Measurements from ENCODE around the gene TSPEAR. TPM values are rescaled to one million over a fixed set of nuclear protein-coding genes. Genes with fewer than 3 reads are reported as not detected.
A peak's percentile ranks its signal among the peaks of the same experiment; 100 is the strongest.
"Not testable (repeated sequence)": the region's sequence is repeated elsewhere in the genome, so short reads cannot be mapped to it uniquely, and the experiment has no call there.

The TSPEAR gene
- total RNA-seq, 1 donor from 2014 or later: not detected

GRCh38 chr21:44581158-44581557, 130.2 kb downstream of the TSPEAR start:
- no peak overlapping the region for H3K4me3 Mint-ChIP-seq (ENCODE audit: unreplicated experiment)
- no peak for DNase-seq
- TF ChIP-seq CTCF (IDR thresholded peaks at IDR 0.05; ENCODE audit: partially characterized antibody, unreplicated experiment): no peak
- H3K27ac Mint-ChIP-seq (ENCODE audit: unreplicated experiment): no peak overlapping the region
- peaks cover 33% of the 10 kb centered on the region for H3K36me3 Mint-ChIP-seq (ENCODE audit: unreplicated experiment)
- no peaks in the 10 kb centered on the region for H3K27me3 Mint-ChIP-seq (ENCODE audit: unreplicated experiment)
- no peaks in the 10 kb centered on the region for H3K4me1 Mint-ChIP-seq (ENCODE audit: low read depth, unreplicated experiment)
- H3K9me3 Mint-ChIP-seq (ENCODE audit: unreplicated experiment): peaks cover 13% of the 10 kb centered on the region

- not testable (repeated sequence) for DNase-seq; H3K4me3 Mint-ChIP-seq (ENCODE audit: unreplicated experiment); H3K4me1 Mint-ChIP-seq (ENCODE audit: low read depth, unreplicated experiment); H3K27me3 Mint-ChIP-seq (ENCODE audit: unreplicated experiment)
- peaks cover 20% of the 10 kb centered on the region for H3K9me3 Mint-ChIP-seq (ENCODE audit: unreplicated experiment)
- H3K27ac Mint-ChIP-seq (ENCODE audit: unreplicated experiment): peak within 1 kb of the TSS; percentile 50
- peaks cover 41% of the 10 kb centered on the region for H3K36me3 Mint-ChIP-seq (ENCODE audit: unreplicated experiment)
Measured at GRCh38 chr21:44580231-44580821, 131.0 kb downstream of the TSPEAR start, which contains the start of gene KRTAP10-5. TSS of gene KRTAP10-5 (minus strand) at chr21:44580604. CDS start at chr21:44580578, 26 bp downstream.

- H3K4me3 Mint-ChIP-seq (ENCODE audit: unreplicated experiment): no peak overlapping the region
- H3K27ac Mint-ChIP-seq (ENCODE audit: unreplicated experiment): peak overlapping the region; percentile 50
- H3K36me3 Mint-ChIP-seq (ENCODE audit: unreplicated experiment): peaks cover 42% of the 10 kb centered on the region
- DNase-seq: no peak
- H3K4me1 Mint-ChIP-seq (ENCODE audit: low read depth, unreplicated experiment): no peaks in the 10 kb centered on the region
- H3K9me3 Mint-ChIP-seq (ENCODE audit: unreplicated experiment): peaks cover 19% of the 10 kb centered on the region
- no peak for TF ChIP-seq CTCF (IDR thresholded peaks at IDR 0.05; ENCODE audit: partially characterized antibody, unreplicated experiment)
- H3K27me3 Mint-ChIP-seq (ENCODE audit: unreplicated experiment): peaks cover 1% of the 10 kb centered on the region
Measured at GRCh38 chr21:44579833-44580144, 131.6 kb downstream of the TSPEAR start.

GRCh38 chr21:44579056-44579832, 132.1 kb downstream of the TSPEAR start:
- Mint-ChIP-seq H3K4me1 (ENCODE audit: low read depth, unreplicated experiment) (no peaks in the 10 kb centered on the region), H3K36me3 (ENCODE audit: unreplicated experiment) (peaks cover 42% of the 10 kb centered on the region), H3K27ac (ENCODE audit: unreplicated experiment) (no peak overlapping the region), H3K4me3 (ENCODE audit: unreplicated experiment) (no peak overlapping the region), H3K9me3 (ENCODE audit: unreplicated experiment) (peaks cover 22% of the 10 kb centered on the region), H3K27me3 (ENCODE audit: unreplicated experiment) (peaks cover 3% of the 10 kb centered on the region)
- no peak for TF ChIP-seq CTCF (IDR thresholded peaks at IDR 0.05; ENCODE audit: partially characterized antibody, unreplicated experiment)
- DNase-seq: no peak

- no peak for TF ChIP-seq CTCF (IDR thresholded peaks at IDR 0.05; ENCODE audit: partially characterized antibody, unreplicated experiment)
- H3K4me1 Mint-ChIP-seq (ENCODE audit: low read depth, unreplicated experiment): no peaks in the 10 kb centered on the region
- no peak overlapping the region for H3K27ac Mint-ChIP-seq (ENCODE audit: unreplicated experiment)
- peaks cover 42% of the 10 kb centered on the region for H3K36me3 Mint-ChIP-seq (ENCODE audit: unreplicated experiment)
- H3K27me3 Mint-ChIP-seq (ENCODE audit: unreplicated experiment): peaks cover 3% of the 10 kb centered on the region
- peaks cover 22% of the 10 kb centered on the region for H3K9me3 Mint-ChIP-seq (ENCODE audit: unreplicated experiment)
- no peak overlapping the region for H3K4me3 Mint-ChIP-seq (ENCODE audit: unreplicated experiment)
- DNase-seq: no peak
Measured at GRCh38 chr21:44578371-44579055, 132.9 kb downstream of the TSPEAR start.
